HG03159 (cell line): Measurements from ENCODE around the gene RAB4A.

ENCODE experiments used
- ATAC-seq: cut with Tn5 transposase; IDR thresholded peaks from one replicate; pipeline ENCODE4 v1.9.1; 2021; ENCODE audit warnings: mild to moderate bottlenecking, moderate library complexity; ENCODE audit not compliant: unreplicated experiment

RAB4A gene

DNA sequence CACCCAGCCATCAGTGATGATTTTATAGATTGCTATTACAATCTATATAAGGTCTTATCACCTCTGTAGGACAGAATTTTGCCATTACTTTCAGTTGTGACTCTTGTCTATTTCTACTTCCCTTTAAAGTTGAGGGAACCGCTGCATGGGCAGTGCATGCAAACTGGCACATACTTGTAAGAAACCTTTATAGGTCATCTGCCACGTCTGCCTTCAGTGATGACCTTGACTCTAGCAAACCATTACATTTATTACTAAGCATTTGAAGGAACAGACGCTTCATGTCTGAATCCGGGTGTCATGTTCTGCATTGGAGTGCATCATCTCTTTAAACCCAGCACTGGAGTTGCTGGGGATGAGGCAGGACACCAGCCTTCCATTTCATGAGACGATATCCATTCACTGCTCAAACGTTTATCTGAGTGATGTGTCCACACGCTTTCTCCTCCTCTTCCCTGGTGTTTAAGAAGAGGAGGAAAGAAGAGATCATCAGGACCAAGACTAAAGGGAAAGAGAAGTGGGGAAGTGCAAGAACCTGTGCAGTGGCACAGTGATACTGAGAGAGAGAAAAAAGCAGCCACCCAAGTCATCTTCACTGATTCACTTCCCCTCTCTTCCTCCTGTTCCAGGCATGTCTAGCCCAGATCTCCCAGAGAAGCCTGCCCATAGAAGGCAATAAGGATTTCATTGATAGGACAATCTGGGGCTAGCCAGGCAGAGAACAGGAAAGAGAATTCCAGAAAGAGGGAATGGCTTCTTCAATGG, 57.9 kb downstream of the RAB4A start:
- no peak for ATAC-seq

DNA sequence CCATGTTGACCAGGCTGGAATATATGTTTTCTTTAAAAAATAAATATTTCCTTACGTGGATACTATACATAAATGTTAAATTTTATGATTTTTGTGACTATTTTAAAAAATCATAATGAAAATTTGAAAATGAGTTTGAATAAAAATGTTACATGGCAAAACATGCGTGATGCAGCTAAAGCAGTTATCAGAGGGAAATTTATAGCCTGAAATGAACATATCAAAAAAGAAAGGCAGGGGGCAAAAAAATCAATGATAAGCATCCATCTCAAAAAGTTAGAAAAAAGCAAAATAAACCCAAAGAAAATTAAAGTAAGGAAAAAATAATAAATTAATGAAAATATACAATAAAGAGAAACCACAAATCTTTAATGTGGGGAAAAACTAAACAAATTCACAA, 63.4 kb downstream of the RAB4A start:
- no peak for ATAC-seq

DNA sequence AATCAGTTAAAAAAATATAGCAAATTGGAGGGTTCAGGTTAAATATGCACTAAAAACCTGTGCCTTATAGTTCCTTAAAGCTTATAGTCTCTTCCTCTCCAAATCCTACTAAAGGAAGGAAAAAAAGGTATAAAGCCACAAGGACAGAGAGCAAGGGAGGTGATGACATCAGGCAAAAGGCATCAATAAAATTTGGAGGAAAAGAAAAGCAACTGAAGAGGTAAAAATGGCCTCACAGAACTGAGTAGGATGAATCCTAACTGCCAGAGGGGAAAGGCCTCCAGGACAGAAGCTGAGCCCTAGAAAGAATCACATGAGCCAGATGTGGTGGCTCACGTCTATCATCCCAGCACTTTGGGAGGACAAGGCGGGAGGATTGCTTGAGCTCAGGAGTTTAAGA, 63.8 kb downstream of the RAB4A start:
- ATAC-seq: no peak

DNA sequence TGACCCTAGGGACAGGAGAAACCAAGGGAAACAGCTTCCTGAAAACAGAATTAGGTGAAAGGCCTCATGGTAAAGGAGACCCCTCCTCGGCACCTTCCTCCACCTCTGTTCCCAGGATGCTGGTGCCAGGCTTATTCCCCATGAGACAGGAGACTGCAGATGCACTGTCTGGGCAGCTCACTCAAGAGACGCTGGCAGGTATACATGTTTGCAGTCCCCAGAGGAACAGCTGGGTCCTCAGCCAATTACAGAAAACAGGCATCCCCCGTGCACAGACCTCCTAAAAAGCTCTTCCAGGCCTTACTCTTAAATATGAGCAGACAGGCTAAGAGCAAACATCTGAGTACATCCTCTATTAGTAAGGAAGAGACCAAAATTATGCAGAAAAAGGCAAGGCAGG, 65.4 kb downstream of the RAB4A start:
- no peak for ATAC-seq

DNA sequence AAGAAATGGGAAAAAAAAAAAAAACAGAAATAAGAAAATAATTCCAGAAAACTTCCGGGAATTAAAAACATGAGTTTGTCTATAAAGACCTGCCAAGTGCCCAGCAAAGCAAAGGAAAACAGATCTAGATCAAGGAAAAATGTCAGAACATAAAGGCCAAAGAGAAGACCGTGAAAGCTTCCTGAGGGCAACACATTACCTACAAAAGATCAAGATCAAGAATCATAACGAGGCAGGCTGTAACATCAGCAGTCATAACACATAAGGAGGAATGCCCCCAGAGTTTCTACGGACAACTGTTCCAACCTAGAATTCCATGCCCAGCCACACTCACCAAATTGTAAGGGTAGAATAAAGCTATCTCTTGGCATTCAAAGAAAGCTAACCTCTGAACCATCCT, 68.2 kb downstream of the RAB4A start:
- no peak for ATAC-seq

DNA sequence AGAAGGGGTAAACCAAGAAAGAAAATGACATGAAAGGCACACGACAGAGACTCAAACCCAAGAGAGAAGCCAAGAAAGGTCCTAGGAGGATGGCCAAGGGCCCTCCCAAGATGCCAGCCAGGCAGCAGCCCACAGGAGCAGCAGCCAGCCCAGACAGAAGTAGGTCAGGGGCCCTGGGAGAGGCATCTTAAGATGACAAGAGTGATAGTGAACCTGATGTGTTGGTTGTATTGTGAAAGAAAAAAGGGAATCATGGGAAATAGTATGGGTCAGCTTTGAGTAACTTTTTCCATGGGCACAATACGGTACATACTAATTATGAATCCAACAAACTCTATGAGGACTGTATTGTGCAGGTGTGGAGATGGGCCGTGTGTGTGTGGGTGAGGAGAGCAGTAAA, 68.6 kb downstream of the RAB4A start:
- no peak for ATAC-seq

DNA sequence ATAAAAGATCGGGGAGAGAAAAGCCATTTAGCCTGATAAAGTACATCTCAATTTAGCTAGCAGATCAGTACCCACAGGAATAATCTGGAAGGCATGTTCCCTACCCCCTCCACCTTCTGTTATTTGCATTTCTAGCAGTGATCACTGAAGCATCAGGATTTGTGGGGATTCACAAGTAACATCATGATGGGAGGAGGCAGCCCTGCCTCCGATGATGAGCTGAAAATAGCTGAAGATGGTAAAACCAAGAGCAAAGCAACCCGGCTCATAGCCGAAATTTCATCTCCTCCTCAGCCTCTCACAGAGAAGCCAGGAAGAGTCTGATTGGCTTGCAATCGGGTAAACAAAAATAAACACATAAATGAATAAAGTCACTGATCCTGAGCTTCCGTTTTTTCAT, 69.6 kb downstream of the RAB4A start:
- ATAC-seq: no peak

DNA sequence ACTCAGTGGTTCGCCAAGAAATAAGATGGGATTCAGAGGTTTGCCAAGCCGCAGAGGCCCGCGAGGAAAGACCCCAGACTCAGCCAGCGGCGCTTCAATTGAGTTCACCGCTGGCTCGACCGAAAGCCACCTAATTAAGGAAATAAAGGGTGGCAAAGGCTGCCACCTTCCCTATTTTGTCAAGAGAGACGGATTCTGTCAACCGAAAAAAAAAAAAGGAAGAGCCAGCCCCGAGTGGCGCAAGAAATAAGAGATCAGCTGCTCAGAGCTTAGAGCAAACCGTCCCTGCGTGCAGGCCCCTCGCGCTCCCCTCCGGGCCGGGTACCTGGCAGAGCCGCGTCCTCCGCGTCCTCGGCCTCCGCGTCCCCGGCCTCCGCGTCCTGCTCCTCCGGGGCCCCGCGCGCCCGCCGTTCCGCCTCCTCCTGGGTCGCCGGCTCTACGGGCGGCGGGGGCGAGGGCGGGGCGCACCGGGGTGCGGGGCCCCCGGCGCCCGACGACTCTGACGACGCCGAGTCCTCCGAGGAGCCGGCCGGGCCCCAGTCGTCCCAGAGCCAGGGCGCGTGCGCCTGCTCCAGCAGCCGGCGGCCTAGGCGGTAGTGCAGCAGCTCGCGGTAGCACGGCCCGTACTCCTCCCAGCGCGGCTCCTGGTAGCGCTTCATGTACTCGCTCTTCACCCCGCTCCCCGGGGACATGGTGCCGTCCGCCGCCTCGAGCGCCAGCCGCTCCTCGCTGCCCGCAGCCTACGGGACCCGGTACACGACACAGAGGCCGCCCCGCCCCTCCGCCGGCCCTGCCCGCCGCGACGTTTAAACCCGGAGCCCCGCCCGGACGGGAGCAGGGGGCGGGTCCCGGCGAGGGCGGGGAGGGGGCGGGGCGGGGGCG, 71.1 kb downstream of the RAB4A start:
- ATAC-seq: peak; percentile 66

DNA sequence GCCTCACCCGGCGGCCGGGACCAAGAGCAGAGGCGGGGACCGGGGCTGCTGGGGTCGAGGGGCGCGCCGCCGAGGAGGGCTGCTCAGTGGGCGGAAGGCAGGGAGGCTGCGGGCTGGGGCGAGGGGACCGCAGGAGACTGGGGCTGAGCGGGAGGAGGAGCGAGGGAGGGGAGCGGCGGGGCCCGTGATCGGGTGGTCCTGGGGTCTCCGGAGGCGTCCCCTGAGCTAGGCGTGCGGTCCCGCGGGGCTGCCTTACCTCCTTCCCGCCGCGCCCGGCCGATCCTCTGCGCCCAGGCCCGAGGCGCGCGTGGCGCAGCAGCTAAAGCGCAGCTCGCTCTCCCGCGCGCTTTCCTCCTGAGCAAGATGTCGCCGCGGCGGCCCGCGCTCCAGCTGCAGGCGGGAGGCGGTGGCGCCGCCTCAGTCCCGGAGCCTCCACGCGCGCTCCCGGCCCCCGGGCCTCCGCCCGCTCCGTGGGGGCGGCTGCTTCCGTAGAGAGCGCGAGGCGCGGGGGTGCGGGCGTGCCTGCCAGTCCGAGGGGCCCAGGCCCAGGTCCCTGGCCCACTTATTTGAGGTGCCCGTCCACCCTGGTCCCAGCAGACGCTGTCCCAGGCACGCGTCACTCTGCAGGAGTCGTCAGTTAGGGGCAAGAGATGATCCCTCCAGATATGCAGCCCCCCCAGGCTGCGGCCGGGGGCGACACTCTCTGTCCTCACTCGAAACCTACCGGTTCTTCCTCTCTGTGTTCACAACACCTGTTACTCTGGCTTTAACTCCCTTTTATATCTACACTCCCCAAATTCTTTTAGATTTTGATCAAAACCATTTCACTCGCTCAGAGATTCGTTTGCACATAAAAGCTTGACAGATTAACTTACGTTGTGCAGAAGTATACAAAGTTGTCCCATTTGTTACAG, 72.0 kb downstream of the RAB4A start, which contains the start of gene CCSAP:
Gene CCSAP, minus strand, starts transcription at position 392 of the 914 bp plus-strand sequence. CDS start 582 bp downstream, outside the sequence.
- ATAC-seq: peak; percentile 36

DNA sequence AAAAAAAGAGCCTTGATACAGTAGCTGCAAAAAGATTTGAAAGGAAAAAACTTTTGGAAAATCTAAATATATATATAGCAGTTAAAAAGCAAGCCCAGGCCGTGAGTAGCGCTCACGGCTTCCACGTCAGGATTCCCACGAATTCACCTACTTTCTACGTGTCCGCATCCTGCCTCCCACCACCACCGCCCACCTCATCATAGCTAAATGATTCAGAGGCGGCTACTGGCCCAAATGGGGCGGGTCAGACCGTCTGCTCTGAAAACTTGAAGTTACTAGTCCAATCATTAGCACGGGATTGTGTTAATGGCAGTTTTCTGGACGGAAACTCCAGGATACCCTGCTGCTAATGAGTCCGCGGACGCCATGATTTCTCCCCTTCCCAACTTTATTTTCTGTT, 73.2 kb downstream of the RAB4A start:
- ATAC-seq: no peak

DNA sequence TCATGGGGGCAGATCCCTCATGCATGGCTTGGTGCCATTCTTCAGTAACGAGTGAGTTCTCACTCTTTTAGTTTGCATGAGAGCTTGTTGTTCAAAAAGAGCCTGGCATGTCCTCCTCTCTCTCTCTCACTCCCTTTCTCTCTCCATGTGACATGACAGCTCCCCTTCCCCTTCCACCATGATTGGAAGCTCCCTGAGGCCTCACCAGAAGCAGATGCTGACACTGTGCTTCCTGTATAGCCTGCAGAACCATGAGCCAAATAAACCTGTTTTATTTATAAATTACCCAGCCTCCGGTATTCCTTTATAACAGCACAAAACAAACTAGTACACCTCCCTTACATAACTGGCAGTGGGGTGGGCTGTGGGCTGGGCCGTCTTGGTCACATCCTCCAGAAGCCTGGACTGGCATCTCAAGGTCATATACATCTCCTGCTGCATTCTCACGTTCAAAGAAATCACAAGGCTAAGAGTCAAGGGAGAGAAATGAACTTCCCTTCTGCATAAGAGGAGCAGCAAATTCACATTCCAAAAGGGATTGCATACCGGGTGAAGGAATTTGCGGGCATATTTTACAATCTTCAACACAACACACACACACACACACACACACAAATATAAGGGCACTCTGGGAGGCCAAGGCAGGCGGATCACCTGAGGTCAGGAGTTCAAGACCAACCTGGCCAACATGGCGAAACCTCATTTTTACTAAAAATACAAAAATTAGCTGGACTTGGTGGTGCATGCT, 74.2 kb downstream of the RAB4A start:
- no peak for ATAC-seq

DNA sequence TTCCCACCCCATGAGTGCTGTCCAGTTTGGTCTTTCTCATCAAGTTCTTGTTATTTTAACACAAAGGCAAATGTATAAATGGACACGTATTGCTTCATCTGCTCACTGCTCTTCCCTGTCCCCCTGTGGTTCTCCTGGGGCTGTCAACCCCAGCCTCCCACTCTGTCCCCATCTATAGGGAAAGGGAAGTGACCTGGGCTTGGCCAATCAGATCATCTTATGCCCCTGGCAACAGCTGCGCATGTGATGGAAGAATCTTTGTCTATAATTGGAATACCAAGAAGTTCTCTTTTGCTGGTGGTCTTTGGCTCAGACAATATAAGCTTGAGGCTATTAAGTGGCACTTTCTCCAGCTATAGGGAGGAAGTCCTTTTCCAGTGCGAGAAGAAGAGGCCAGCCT, 76.6 kb downstream of the RAB4A start:
- ATAC-seq: no peak

DNA sequence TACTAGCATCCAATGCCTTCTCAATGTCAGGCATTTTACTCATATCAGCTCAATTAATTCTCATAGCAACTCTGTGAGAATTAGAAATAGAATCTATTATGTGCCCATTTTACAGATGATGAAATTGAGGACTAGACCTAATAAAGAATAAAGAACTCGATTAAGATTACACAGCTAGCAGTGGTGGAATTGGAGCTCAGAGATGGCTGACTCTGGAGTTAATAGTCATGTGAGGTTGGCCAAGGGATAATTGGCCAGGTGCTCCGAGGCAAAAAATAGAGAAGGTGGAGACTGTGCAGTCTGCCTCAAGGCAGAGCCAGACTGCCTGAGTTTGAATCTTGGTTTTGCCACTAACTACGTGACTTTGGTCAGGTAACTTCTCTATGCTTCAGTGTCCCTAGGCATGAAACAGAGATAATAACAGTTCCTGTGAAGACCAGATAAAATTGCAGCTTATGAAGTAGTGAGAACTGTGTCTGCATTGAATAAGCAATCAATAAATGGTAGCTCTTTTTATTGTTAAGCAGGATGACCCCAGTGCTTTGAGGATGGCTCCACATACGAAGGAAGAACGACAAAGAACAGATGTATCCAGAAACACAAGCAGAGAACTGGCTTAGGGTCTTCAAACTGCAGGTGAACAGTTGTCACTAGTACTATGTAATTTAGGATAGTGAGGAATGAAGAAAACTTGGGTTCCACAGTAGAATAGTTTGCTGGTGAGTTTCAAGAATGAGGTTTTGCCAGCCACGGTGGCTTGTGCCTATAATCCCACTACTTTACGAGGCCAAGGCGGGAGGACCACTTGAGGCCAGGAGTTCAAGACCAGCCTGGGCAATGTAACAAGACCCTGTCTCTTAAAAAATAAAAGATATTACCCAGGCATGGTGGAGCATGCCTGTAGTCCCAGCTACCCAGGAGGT, 78.8 kb downstream of the RAB4A start:
- no peak for ATAC-seq

DNA sequence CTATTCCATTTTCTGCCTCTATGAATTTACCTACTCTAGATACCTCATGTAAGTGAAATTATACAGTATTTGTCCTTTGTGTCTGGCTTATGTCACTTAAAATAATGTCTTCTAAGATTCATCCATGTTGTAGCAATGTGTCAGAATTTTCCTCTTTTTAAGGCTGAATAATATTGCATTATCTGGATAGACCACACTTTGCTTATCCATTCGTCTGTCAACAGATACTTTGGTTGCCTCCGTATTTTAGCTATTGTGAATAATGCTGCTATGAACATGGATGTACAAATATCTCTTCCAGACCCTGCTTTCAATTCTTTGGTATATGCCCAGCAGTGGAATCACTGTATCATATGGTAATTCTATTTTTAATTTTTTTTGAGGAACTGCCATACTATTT, 82.1 kb downstream of the RAB4A start:
- no peak for ATAC-seq

DNA sequence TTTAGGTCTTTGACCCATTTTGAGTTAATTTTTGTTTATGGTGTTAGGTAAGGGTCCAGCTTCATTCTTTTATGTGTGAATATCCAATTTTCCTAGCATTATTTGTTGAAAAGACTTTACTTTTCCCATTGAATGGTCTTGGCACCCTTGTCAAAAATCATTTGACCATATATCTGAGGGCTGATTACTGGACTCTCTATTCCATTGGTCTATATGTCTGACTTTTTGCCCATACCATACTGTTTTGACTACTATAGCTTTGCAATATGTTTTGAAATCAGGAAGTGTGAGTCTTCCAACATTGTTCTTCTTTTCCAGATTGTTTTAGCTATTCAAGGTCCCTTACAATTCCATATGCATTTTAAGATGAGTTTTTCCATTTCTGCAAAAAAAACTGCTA, 83.3 kb downstream of the RAB4A start:
- no peak for ATAC-seq
